Measurements from ENCODE around the gene ZNF862. TPM values are rescaled to one million over a fixed set of nuclear protein-coding genes. Genes with fewer than 3 reads are reported as not detected.
"Not testable (repeated sequence)": the region's sequence is repeated elsewhere in the genome, so short reads cannot be mapped to it uniquely, and the experiment has no call there.

The ZNF862 gene
- total RNA-seq, 2 donors from 2014 or later, result 8.8 to 9.9 TPM

GRCh38 chr7:149828357-149829309 lies 9.5 kb upstream of the ZNF862 start:
- no peak overlapping the region for H3K9ac ChIP-seq (ENCODE audit: low read depth in 2 of 2, low read length in 2 of 2)
- no peaks in the 10 kb centered on the region for H3K27me3 ChIP-seq
- H3K36me3 ChIP-seq, result no peaks in the 10 kb centered on the region
- H3K9me3 ChIP-seq, result no peaks in the 10 kb centered on the region
- no peak for DNase-seq
- intact Hi-C loops (cut with DNase I), result no loop called here
- no peak overlapping the region for H3K4me3 ChIP-seq
- TF ChIP-seq CTCF (IDR thresholded peaks at IDR 0.05), result no peak
- no peak overlapping the region for H3K27ac ChIP-seq
- no peaks in the 10 kb centered on the region for H3K4me1 ChIP-seq

GRCh38 chr7:149830527-149830926 lies 7.6 kb upstream of the ZNF862 start:
- H3K27ac ChIP-seq; H3K4me1 ChIP-seq; H3K27me3 ChIP-seq; H3K36me3 ChIP-seq; intact Hi-C loops (cut with DNase I); DNase-seq; H3K4me3 ChIP-seq; H3K9ac ChIP-seq (ENCODE audit: low read depth in 2 of 2, low read length in 2 of 2); H3K9me3 ChIP-seq: not testable (repeated sequence)

GRCh38 chr7:149830997-149831740 lies 7.0 kb upstream of the ZNF862 start:
- Histone ChIP-seq H3K4me3 (no peak overlapping the region), H3K27me3 (no peaks in the 10 kb centered on the region), H3K9me3 (no peaks in the 10 kb centered on the region), H3K9ac (ENCODE audit: low read depth in 2 of 2, low read length in 2 of 2) (no peak overlapping the region), H3K27ac (no peak overlapping the region), H3K36me3 (no peaks in the 10 kb centered on the region), H3K4me1 (no peaks in the 10 kb centered on the region)
- TF ChIP-seq CTCF (IDR thresholded peaks at IDR 0.05), result no peak
- intact Hi-C loops (cut with DNase I), result no loop called here
- no peak for DNase-seq

- Histone ChIP-seq H3K4me3 (no peak overlapping the region), H3K36me3 (no peaks in the 10 kb centered on the region), H3K4me1 (no peaks in the 10 kb centered on the region), H3K27ac (no peak overlapping the region), H3K9ac (ENCODE audit: low read depth in 2 of 2, low read length in 2 of 2) (no peak overlapping the region), H3K27me3 (no peaks in the 10 kb centered on the region), H3K9me3 (no peaks in the 10 kb centered on the region)
- TF ChIP-seq CTCF (IDR thresholded peaks at IDR 0.05), result no peak
- DNase-seq, result no peak
- intact Hi-C loops (cut with DNase I), result no loop called here
These were observed 6.4 kb upstream of the ZNF862 start for GRCh38 chr7:149831741-149832219.

GRCh38 chr7:149832332-149833041 lies 5.7 kb upstream of the ZNF862 start:
- Histone ChIP-seq H3K4me1 (no peaks in the 10 kb centered on the region), H3K36me3 (no peaks in the 10 kb centered on the region), H3K27me3 (no peaks in the 10 kb centered on the region), H3K9ac (ENCODE audit: low read depth in 2 of 2, low read length in 2 of 2) (no peak overlapping the region), H3K27ac (no peak overlapping the region), H3K9me3 (no peaks in the 10 kb centered on the region), H3K4me3 (no peak overlapping the region)
- no peak for TF ChIP-seq CTCF (IDR thresholded peaks at IDR 0.05)
- no peak for DNase-seq
- intact Hi-C loops (cut with DNase I), result no loop called here

Data from colonic mucosa (tissue), 4 donors.